Upper lobe of left lung (tissue), 6 donors: ENCODE measurements around the gene FGF14. TPM values are rescaled to one million over a fixed set of nuclear protein-coding genes. Genes with fewer than 3 reads are reported as not detected.

Source experiments
- ATAC-seq, 2 donors: fragments of 200-7000 bp; cut with Tn5 transposase; one replicate each; pipeline ENCODE4 v1.9.1; 2022; ENCODE audit warnings: mild to moderate bottlenecking in 2 of 2, moderate library complexity in 2 of 2; ENCODE audit not compliant: low FRiP score in 2 of 2
- DNase-seq, 2 donors: peaks; one replicate each; pipeline ENCODE4 v3.0.0-alpha.2; 2019 to 2020
- H3K27ac ChIP-seq, 4 donors: fragments of 200-600 bp; sonication (generic); one replicate each; pipeline ENCODE4 v1.5.1; 2016 to 2019
- H3K27me3 ChIP-seq, 4 donors: fragments of 200-600 bp; sonication (generic); one replicate each; pipeline ENCODE4 v1.5.1; 2017 to 2019
- H3K36me3 ChIP-seq, 4 donors: fragments of 200-600 bp; sonication (generic); one replicate each; pipeline ENCODE4 v1.5.1; 2016 to 2019
- H3K4me1 ChIP-seq, 4 donors: fragments of 200-600 bp; sonication (generic); one replicate each; pipeline ENCODE4 v1.5.1; 2018 to 2019
- H3K4me3 ChIP-seq, 4 donors: fragments of 200-600 bp; sonication (generic); one replicate each; pipeline ENCODE4 v1.5.1; 2017 to 2019; ENCODE audit warnings: mild to moderate bottlenecking in 2 of 4, moderate library complexity in 1 of 4
- H3K9me3 ChIP-seq, 4 donors: fragments of 200-600 bp; sonication (generic); one replicate each; pipeline ENCODE4 v1.5.1; 2018 to 2019
- EP300 ChIP-seq, 4 donors: sonication (generic); formaldehyde crosslinking; IDR thresholded peaks; one replicate each; pipeline ENCODE4 v1.5.1; 2017; ENCODE audit warnings: antibody characterized with exemption in 4 of 4, control low read depth in 2 of 4
- POLR2A ChIP-seq, 4 donors: fragments of 450-650 bp; IDR thresholded peaks; one replicate each; pipeline ENCODE4 v1.5.1; 2016 to 2017; ENCODE audit warnings: antibody characterized with exemption in 4 of 4, mild to moderate bottlenecking in 2 of 4
- POLR2AphosphoS5 ChIP-seq, 2 donors: sonication (generic); formaldehyde crosslinking; IDR thresholded peaks; one replicate each; pipeline ENCODE4 v1.5.1; 2017; ENCODE audit warnings: antibody characterized with exemption in 2 of 2
- WGBS, 2 donors: methylation state at CpG; one replicate each; pipeline ENCODE4 v1.1.5; 2017 to 2018; 5-methylcytosine and 5-hydroxymethylcytosine counted together
- total RNA-seq, 6 donors: library from RNA; depleted of rRNA in 4 of 6; stranded (reverse); fragments of >200 nt in 4 of 6; gene quantifications; one replicate each; pipeline versions ENCODE4 v1.1.0 to v1.2.1, GENCODE V29; 2016 to 2021
- TF ChIP-seq, protein P1 (sequence below), 6 experiments: fragments of 450-650 bp in 4 of 6; fragments of 200-600 bp in 2 of 6; sonication (generic) in 2 of 6; IDR thresholded peaks; one replicate each; pipeline ENCODE4 v1.5.1; 2016 to 2019; ENCODE audit warnings: antibody characterized with exemption in 6 of 6
- donor health status: DM: no; HTN: no; CAD: no; lungs with moderate emphysema.
- donor health status: DM: no; HTN: yes; CAD: no; lungs with severe emphysema.

Gene FGF14
- total RNA-seq, 6 donors from 2014 or later, result 0.80 to 8.4 (median 4.1) TPM

DNA sequence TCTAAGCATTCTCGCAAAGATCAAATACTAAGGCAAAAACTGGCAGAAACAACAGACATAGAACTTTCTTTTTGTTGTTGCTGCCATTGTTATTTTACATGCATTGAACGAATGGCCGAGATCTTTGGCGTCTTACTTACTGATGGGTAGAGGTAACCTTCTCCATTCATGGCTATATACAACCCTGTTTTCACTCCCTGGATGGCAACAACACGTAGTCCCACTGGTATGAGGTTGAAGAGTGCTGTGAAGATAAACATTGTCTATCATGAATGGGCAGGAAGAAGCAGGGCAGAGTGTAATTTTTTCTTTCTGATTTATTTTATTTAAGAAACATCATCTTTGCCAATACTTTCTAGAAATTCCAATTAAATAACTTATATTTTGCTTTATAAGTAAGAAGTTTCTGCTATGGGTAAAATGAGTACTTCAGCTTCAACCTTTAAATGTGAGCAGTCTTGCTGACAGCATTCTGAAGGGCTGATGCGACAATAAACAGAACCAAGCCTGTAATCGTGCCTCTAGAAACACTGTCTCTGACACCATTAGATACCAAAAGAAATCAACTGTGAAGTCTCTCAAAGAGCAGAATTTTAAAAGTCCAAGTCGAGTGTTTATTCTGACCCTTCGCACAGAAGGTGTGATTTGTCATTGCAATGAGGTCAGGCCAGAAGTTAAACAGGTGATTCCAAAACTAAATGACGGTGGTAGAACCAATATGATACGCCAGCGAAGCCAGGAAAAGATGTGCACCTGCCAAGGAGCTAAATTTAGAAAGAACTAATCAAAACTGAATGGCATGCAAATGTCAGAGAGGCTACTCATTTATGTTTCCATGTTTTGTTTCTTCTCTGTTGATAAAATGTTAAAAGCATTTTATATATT, 533.0 kb downstream of the FGF14 start:
- TF ChIP-seq POLR2A (IDR thresholded peaks at IDR 0.05) (no peak), POLR2AphosphoS5 (IDR thresholded peaks at IDR 0.05) (no peak), EP300 (IDR thresholded peaks at IDR 0.05) (no peak)
- TF ChIP-seq, protein P1, sequence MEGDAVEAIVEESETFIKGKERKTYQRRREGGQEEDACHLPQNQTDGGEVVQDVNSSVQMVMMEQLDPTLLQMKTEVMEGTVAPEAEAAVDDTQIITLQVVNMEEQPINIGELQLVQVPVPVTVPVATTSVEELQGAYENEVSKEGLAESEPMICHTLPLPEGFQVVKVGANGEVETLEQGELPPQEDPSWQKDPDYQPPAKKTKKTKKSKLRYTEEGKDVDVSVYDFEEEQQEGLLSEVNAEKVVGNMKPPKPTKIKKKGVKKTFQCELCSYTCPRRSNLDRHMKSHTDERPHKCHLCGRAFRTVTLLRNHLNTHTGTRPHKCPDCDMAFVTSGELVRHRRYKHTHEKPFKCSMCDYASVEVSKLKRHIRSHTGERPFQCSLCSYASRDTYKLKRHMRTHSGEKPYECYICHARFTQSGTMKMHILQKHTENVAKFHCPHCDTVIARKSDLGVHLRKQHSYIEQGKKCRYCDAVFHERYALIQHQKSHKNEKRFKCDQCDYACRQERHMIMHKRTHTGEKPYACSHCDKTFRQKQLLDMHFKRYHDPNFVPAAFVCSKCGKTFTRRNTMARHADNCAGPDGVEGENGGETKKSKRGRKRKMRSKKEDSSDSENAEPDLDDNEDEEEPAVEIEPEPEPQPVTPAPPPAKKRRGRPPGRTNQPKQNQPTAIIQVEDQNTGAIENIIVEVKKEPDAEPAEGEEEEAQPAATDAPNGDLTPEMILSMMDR (IDR thresholded peaks at IDR 0.05), result no peak
- no peaks in the 10 kb centered on the region for H3K4me1 ChIP-seq
- no peaks in the 10 kb centered on the region for H3K9me3 ChIP-seq
- no peak for ATAC-seq
- H3K4me3 ChIP-seq, result no peak overlapping the region
- no peaks in the 10 kb centered on the region for H3K27me3 ChIP-seq
- H3K27ac ChIP-seq, result no peak overlapping the region
- 62 to 72% methylated on average over 12 of the region's 12 CpGs for WGBS, 2 donors
- no peak for DNase-seq
- no peaks in the 10 kb centered on the region for H3K36me3 ChIP-seq

DNA sequence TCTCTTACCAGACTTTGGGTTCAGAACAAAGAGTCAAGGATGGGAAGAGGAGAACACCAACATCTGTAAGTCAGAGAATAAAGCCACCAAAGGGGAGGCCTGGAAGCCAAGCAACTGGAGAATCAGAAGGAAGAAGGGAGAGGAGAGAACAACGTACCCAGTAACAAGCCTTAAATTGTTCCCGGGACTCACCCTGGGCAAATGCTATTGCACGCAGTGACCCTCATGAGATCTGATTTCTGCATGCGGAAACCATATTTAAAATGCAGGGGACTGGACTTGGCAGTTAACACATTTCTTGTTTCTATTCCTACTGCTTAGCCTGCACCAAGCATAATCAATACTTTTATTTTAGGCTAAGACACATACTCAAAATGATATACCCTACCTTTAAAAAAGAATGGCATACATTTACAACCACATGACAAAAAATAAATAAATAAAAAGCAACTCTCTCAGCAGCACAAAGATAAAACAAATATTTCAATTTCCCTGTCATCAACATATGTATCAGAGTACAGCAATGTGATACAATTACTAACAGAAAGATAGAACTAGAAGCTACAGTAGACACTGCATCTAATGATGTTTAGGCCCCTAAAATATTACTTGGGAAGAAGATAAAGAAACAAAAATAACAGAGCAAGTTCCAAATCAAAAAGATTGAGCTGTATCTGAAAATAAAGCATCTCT, 534.8 kb downstream of the FGF14 start:
- H3K4me3 ChIP-seq, result no peak overlapping the region
- H3K36me3 ChIP-seq, result no peaks in the 10 kb centered on the region
- no peak for ATAC-seq
- no peaks in the 10 kb centered on the region for H3K27me3 ChIP-seq
- no peak for DNase-seq
- H3K27ac ChIP-seq, result no peak overlapping the region
- WGBS, 2 donors, result 86 to 87% methylated on average over 4 of the region's 4 CpGs
- no peaks in the 10 kb centered on the region for H3K9me3 ChIP-seq
- H3K4me1 ChIP-seq, result no peaks in the 10 kb centered on the region
- TF ChIP-seq POLR2AphosphoS5 (IDR thresholded peaks at IDR 0.05) (no peak), POLR2A (IDR thresholded peaks at IDR 0.05) (no peak), EP300 (IDR thresholded peaks at IDR 0.05) (no peak)
- TF ChIP-seq, protein P1 (IDR thresholded peaks at IDR 0.05), result no peak

DNA sequence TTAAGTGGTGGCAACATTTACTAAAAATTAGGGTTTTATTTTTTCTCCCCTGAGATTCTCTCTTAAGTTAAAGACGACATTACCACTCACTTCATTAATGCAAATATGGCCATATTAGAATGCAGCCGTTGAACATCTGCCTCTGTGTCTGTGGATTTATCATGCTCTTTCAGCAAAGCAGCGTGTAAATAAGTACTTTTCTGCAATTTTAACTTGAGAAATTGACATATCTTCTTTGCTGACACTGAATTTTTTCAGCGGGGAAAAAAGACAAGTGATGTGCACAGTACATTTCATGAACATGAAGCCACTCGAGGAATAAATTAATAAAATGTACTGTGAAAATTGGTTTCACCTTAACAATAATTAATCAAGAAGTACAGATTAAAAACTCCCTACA, 543.0 kb downstream of the FGF14 start:
- TF ChIP-seq POLR2AphosphoS5 (IDR thresholded peaks at IDR 0.05) (no peak), EP300 (IDR thresholded peaks at IDR 0.05) (no peak), POLR2A (IDR thresholded peaks at IDR 0.05) (no peak)
- TF ChIP-seq, protein P1 (IDR thresholded peaks at IDR 0.05), result no peak
- no peaks in the 10 kb centered on the region for H3K4me1 ChIP-seq
- H3K36me3 ChIP-seq, result no peaks in the 10 kb centered on the region
- 66 to 75% methylated on average over 5 of the region's 5 CpGs for WGBS, 2 donors
- DNase-seq (no peak), ATAC-seq (no peak)
- no peak overlapping the region for H3K4me3 ChIP-seq
- no peaks in the 10 kb centered on the region for H3K27me3 ChIP-seq
- no peaks in the 10 kb centered on the region for H3K9me3 ChIP-seq
- H3K27ac ChIP-seq, result no peak overlapping the region

DNA sequence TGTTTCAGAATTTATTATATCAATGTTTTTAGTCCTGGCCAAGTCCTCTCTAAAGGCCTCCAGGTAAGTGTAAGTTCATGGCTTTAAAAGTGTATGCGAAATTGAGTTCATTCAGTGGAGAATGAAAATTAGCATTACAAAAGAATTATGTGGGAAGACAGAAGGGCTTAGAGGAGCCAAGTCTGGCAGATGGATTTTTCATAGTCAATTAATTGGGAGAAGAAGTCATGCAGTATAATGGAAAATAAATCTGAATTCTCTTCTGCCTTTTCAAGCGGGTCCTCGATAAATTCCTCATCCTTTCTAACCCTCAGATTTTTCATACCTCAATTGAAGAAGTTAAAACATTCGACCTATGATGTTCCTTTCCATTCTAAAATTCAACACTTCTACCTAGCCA, 555.1 kb downstream of the FGF14 start:
- Histone ChIP-seq H3K36me3 (no peaks in the 10 kb centered on the region), H3K9me3 (no peaks in the 10 kb centered on the region), H3K27me3 (no peaks in the 10 kb centered on the region), H3K4me1 (no peaks in the 10 kb centered on the region), H3K4me3 (no peak overlapping the region), H3K27ac (no peak overlapping the region)
- DNase-seq (no peak), ATAC-seq (no peak)
- no peak for TF ChIP-seq POLR2AphosphoS5 (IDR thresholded peaks at IDR 0.05)
- no peak for TF ChIP-seq POLR2A (IDR thresholded peaks at IDR 0.05)
- TF ChIP-seq, protein P1 (IDR thresholded peaks at IDR 0.05), result no peak
- no peak for TF ChIP-seq EP300 (IDR thresholded peaks at IDR 0.05)
- 83 to 91% methylated on average over 4 of the region's 4 CpGs for WGBS, 2 donors
